Activated naive CD4-positive, alpha-beta T cell (primary cell): Measurements from ENCODE around the gene DIS3.
"Not testable (repeated sequence)": the region's sequence is repeated elsewhere in the genome, so short reads cannot be mapped to it uniquely, and the experiment has no call there.

Experiments
- DNase-seq, 4 experiments: peaks; one replicate each; lab custom pipeline; 2025; lab: John Stamatoyannopoulos, UW

The DIS3 gene

GRCh38 chr13:72751220-72751619 is 30.5 kb downstream of the DIS3 start:
- no peak for DNase-seq

- no peak for DNase-seq
Observed at GRCh38 chr13:72745260-72745659, 36.4 kb downstream of the DIS3 start.

- no peak for DNase-seq
Observed at GRCh38 chr13:72740015-72740414, 41.7 kb downstream of the DIS3 start.

- DNase-seq, result no peak
Observed at GRCh38 chr13:72737033-72737432, 44.7 kb downstream of the DIS3 start.

GRCh38 chr13:72728290-72728605 is 53.5 kb downstream of the DIS3 start:
- DNase-seq, result no peak

GRCh38 chr13:72727417-72728289 is 54.0 kb downstream of the DIS3 start, which contains the start of the genes BORA and MZT1:
TSS of gene BORA (plus strand) at chr13:72727923. CDS start at chr13:72728941, 1,018 bp downstream.
TSS of gene MZT1 (minus strand) at chr13:72727629. CDS start at chr13:72727602, 27 bp downstream.
- peak; percentile 87 to 93 (median 92) for DNase-seq

- DNase-seq, result peak in 1 of 4 experiments; percentile 30
Observed at GRCh38 chr13:72726726-72727416, 54.8 kb downstream of the DIS3 start.

GRCh38 chr13:72726185-72726584 is 55.5 kb downstream of the DIS3 start:
- DNase-seq, result not testable (repeated sequence)

- DNase-seq, result no peak
Observed at GRCh38 chr13:72716776-72717175, 64.9 kb downstream of the DIS3 start.
